ENCODE measurements around the gene ACBD6.

The ACBD6 gene

GRCh38 chr1:180353945-180354344, 148.4 kb downstream of the ACBD6 start:
- H3K27ac ChIP-seq (ENCODE audit: low read depth, low read length, poor library complexity, severe bottlenecking), result no peak overlapping the region
- no peaks in the 10 kb centered on the region for H4K20me1 ChIP-seq (ENCODE audit: insufficient read depth, low read length)
- TF ChIP-seq EZH2 (IDR thresholded peaks at IDR 0.05; ENCODE audit: borderline replicate concordance, low read length) (no peak), CTCF (IDR thresholded peaks at IDR 0.05; ENCODE audit: low read length) (no peak)
- H2AFZ ChIP-seq (ENCODE audit: low read length), result no peak overlapping the region
- no peaks in the 10 kb centered on the region for H3K27me3 ChIP-seq (ENCODE audit: insufficient read depth, low read length)
- H3F3A ChIP-seq (ENCODE audit: insufficient read depth, low read length), result no peaks in the 10 kb centered on the region
- H3K9ac ChIP-seq (ENCODE audit: low read length), result no peak overlapping the region
- no peaks in the 10 kb centered on the region for H3K36me3 ChIP-seq (ENCODE audit: insufficient read depth, low read length)
- no peaks in the 10 kb centered on the region for H3K9me2 ChIP-seq (ENCODE audit: low read depth, low read length)
- H3K4me1 ChIP-seq (ENCODE audit: insufficient read depth, low read length, severe bottlenecking), result no peaks in the 10 kb centered on the region
- H3K79me2 ChIP-seq (ENCODE audit: insufficient read depth, low read length), result no peaks in the 10 kb centered on the region
- no peaks in the 10 kb centered on the region for H3K9me3 ChIP-seq (ENCODE audit: low read length)
- H3K4me2 ChIP-seq (ENCODE audit: low read length), result no peak overlapping the region
- H3K4me3 ChIP-seq (ENCODE audit: low read depth, low read length, poor library complexity, severe bottlenecking), result no peak overlapping the region

- Histone ChIP-seq H3K27ac (ENCODE audit: low read depth, low read length, poor library complexity, severe bottlenecking) (no peak overlapping the region), H3K36me3 (ENCODE audit: insufficient read depth, low read length) (no peaks in the 10 kb centered on the region), H3K79me2 (ENCODE audit: insufficient read depth, low read length) (no peaks in the 10 kb centered on the region), H2AFZ (ENCODE audit: low read length) (no peak overlapping the region), H3K27me3 (ENCODE audit: insufficient read depth, low read length) (no peaks in the 10 kb centered on the region), H3F3A (ENCODE audit: insufficient read depth, low read length) (no peaks in the 10 kb centered on the region), H3K4me3 (ENCODE audit: low read depth, low read length, poor library complexity, severe bottlenecking) (no peak overlapping the region), H4K20me1 (ENCODE audit: insufficient read depth, low read length) (no peaks in the 10 kb centered on the region), H3K9ac (ENCODE audit: low read length) (no peak overlapping the region), H3K9me2 (ENCODE audit: low read depth, low read length) (no peaks in the 10 kb centered on the region), H3K4me2 (ENCODE audit: low read length) (no peak overlapping the region), H3K4me1 (ENCODE audit: insufficient read depth, low read length, severe bottlenecking) (no peaks in the 10 kb centered on the region), H3K9me3 (ENCODE audit: low read length) (no peaks in the 10 kb centered on the region)
- TF ChIP-seq EZH2 (IDR thresholded peaks at IDR 0.05; ENCODE audit: borderline replicate concordance, low read length) (no peak), CTCF (IDR thresholded peaks at IDR 0.05; ENCODE audit: low read length) (no peak)
Observed at GRCh38 chr1:180352588-180352987, 149.8 kb downstream of the ACBD6 start.

- H3K79me2 ChIP-seq (ENCODE audit: insufficient read depth, low read length), result no peaks in the 10 kb centered on the region
- H3K4me3 ChIP-seq (ENCODE audit: low read depth, low read length, poor library complexity, severe bottlenecking), result no peak overlapping the region
- no peaks in the 10 kb centered on the region for H3K9me2 ChIP-seq (ENCODE audit: low read depth, low read length)
- no peak overlapping the region for H2AFZ ChIP-seq (ENCODE audit: low read length)
- H3K27ac ChIP-seq (ENCODE audit: low read depth, low read length, poor library complexity, severe bottlenecking), result no peak overlapping the region
- H3K27me3 ChIP-seq (ENCODE audit: insufficient read depth, low read length), result no peaks in the 10 kb centered on the region
- no peaks in the 10 kb centered on the region for H3K9me3 ChIP-seq (ENCODE audit: low read length)
- no peaks in the 10 kb centered on the region for H3K36me3 ChIP-seq (ENCODE audit: insufficient read depth, low read length)
- no peak for TF ChIP-seq EZH2 (IDR thresholded peaks at IDR 0.05; ENCODE audit: borderline replicate concordance, low read length)
- TF ChIP-seq CTCF (IDR thresholded peaks at IDR 0.05; ENCODE audit: low read length), result no peak
- no peaks in the 10 kb centered on the region for H3K4me1 ChIP-seq (ENCODE audit: insufficient read depth, low read length, severe bottlenecking)
- no peak overlapping the region for H3K9ac ChIP-seq (ENCODE audit: low read length)
- no peaks in the 10 kb centered on the region for H3F3A ChIP-seq (ENCODE audit: insufficient read depth, low read length)
- H4K20me1 ChIP-seq (ENCODE audit: insufficient read depth, low read length), result no peaks in the 10 kb centered on the region
- no peak overlapping the region for H3K4me2 ChIP-seq (ENCODE audit: low read length)
Observed at GRCh38 chr1:180352021-180352420, 150.4 kb downstream of the ACBD6 start.
